ENCODE measurements around the gene WDR46.

Gene WDR46, protein sequence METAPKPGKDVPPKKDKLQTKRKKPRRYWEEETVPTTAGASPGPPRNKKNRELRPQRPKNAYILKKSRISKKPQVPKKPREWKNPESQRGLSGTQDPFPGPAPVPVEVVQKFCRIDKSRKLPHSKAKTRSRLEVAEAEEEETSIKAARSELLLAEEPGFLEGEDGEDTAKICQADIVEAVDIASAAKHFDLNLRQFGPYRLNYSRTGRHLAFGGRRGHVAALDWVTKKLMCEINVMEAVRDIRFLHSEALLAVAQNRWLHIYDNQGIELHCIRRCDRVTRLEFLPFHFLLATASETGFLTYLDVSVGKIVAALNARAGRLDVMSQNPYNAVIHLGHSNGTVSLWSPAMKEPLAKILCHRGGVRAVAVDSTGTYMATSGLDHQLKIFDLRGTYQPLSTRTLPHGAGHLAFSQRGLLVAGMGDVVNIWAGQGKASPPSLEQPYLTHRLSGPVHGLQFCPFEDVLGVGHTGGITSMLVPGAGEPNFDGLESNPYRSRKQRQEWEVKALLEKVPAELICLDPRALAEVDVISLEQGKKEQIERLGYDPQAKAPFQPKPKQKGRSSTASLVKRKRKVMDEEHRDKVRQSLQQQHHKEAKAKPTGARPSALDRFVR
- total RNA-seq: 48.8 to 67.1 reads per million in 2 donors

DNA sequence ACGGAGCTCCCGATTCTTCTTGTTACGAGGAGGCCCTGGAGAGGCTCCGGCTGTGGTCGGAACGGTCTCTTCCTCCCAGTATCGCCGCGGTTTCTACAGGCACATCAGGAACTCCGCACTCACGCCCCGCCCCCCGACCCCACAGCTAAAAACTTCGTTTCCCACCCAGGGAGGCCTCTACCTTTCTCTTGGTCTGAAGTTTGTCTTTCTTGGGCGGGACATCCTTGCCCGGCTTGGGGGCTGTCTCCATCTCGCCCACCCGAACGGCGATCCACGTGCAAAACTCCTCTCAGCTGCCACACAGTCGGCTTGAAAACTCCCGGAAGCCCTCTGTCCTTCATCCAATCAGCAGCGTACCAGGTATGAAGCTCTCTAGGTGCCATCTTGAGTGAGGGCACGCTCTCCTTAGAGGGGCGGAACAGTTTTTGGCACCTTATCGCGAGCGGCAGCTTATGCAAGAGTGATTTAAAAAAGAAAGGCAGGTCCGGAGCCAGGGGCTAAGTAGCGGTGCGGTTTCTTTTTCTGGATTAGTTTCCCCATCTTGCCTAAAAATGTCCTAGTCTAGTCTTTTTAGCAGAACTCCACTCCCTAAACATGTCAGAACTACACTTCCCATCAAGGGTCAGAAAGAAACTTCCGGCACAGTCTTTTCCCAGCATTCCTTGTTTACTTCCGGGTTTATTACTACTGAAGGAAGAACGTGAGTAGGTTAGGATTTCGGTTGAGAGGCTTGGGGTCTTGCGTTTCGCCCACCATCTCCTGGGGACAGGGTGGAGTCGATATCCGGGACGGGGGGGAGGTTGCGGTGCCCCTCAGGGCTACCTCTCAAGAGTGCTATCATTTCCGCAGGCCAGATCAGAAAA is at the start of gene WDR46, which contains the start of gene PFDN6:
TSS of gene WDR46 (minus strand) at position 319 of the 863 bp plus-strand sequence. CDS start at position 250, 69 bp downstream.
TSS of gene PFDN6 (plus strand) at position 681 of the 863 bp plus-strand sequence. CDS start 256 bp downstream, outside the sequence.
- DNase-seq: no peak

DNA sequence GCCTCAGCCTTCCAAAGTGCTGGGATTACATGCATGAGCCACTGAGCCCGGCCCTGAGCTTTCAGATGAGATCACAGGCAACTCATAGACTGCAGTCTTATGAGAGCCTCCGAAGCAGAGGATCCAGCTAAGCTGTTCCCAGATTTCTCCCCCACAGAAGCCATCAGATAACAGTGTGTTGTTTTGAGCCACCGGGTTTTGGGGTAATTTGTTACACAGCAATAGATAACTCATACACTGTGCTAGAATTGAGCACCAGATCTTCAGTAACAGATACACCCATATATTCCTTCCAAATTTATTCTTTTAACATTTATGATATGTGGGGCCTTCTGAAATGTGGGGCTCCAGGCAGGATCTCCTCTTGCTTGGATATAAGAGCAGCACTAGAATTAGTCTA is 47.5 kb upstream of the WDR46 start:
- no peak for DNase-seq

DNA sequence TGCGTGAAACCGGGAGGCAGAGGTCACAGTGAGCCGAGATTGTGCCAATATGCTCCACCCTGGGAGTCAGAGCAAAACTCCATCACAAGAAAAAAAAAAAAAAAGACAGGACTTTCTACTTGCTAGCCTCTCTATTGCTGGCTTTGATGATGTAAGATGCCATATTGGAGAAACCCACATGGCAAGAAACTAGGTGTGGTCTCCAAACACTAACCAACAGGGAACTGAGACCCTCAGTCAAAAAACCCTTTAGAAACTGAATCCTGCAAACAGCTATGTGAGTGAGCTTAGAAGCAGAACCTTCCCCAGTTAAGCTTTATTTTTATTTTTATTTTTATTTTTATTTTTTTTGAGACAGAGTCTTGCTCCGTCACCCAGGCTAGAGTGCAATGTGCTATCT is 46.9 kb upstream of the WDR46 start:
- DNase-seq: no peak

- DNase-seq: no peak
These were observed 44.6 kb upstream of the WDR46 start for GRCh38 chr6:33333666-33334065.

GRCh38 chr6:33330736-33331135 is 41.7 kb upstream of the WDR46 start:
- DNase-seq: no peak

DNA sequence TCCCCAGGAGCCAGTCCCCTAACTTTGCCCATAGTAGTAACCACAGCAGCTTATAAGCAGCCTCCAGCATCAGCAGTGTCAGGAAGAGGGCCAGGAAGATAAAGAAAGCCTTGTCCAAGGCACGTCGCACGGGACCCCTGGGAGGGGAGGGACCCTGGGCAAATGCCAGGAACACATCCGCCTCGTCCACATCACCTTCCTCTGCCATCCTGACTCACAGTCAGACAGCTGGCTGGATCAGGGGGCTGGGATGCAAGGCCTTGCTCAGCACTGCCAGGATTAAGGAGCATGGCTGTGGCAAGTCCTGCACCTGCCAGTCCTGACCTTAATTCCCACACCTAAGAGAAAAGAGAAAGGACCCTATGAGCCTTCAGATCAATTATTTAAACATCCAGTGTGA is 40.0 kb upstream of the WDR46 start:
- DNase-seq: no peak

- DNase-seq: no peak
These were observed 35.1 kb upstream of the WDR46 start for GRCh38 chr6:33324125-33324524.

- no peak for DNase-seq
These were observed 34.5 kb upstream of the WDR46 start for GRCh38 chr6:33323623-33323948.

GRCh38 chr6:33321227-33321626 is 32.2 kb upstream of the WDR46 start:
- DNase-seq: no peak

DNA sequence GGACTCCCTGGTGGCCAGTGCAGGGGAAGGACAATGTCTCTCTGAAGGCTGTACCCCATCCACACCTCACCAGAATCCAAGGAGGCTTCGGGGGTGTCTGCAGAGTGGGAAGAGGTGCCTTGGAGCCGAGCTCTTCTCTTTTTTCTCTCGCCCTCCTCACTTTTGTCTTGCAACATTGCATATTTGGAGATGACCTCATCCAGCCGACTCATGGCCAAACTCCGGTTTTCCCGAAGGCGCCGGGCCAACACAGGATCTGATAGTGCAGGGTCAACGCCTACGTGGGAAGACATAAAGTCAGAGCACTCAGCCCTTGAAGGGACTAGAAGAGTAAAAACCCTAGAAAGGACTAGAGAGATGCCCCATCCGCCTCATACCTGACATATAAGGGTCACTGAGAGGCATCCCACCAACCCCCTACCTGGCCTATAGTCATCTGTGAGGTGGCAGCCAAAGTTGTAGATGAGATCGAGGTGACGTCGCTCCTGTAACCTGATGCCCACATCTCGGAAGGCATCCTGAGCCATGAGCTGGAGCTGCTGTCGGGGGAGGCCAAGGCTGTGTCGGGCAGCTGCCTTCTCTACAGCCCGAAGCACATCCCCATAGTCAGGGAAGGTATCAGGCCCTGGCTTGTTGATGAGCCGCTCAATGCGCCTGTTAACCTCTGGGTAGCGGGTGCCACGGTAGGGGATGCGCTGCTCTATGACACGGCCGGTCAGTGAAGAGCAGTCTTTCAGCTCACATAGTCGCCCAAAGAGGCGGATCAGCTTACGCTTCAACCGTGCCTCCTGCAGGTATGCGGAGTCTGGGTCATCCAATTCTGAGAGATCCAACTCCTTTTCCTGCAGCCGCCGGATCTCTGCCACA is 31.5 kb upstream of the WDR46 start:
- DNase-seq: no peak

- DNase-seq: no peak
These were observed 30.9 kb upstream of the WDR46 start for GRCh38 chr6:33319939-33320314.

GRCh38 chr6:33318426-33319073 is 29.5 kb upstream of the WDR46 start:
- DNase-seq: no peak

DNA sequence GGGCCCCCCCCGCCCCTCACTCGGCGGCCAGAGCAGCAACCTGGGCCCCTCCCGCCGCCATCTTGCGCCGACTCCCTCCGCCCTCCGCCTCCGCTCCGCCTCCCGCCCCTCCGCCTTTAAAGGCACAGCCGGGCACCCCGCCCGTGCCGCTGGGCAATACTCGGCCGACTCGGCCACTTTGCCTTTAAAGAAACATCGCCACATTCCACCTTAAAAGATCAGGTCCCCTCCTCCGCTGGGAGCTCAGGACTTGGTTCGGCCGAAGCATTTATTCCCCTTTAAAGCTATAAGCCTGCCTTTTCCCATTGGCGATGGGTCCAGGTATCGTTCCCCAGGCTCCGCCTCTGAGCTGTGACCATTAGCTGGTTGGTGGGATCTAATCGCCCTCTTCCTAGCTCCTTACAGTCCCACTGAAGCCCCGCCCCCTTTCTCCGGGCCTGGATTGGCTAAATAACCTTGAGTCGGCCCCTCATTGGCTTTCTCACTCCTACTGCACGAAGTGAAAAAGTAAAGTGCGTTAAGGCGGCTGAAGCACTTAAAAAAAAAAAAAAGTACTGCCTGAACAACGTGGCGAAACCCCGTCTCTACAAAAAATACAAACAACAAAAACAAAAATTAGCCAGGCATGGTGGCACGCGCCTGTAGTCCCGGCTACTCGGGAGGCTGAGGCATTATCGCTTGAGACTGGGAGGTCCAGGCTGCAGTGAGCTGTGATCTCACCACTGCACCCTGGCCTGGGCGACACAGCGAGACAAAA is 28.8 kb upstream of the WDR46 start, which contains the start of gene ZBTB22:
TSS of gene ZBTB22 (minus strand) at position 76 of the 757 bp plus-strand sequence. CDS start 828 bp downstream, outside the sequence.
- peak; percentile 84 for DNase-seq

DNA sequence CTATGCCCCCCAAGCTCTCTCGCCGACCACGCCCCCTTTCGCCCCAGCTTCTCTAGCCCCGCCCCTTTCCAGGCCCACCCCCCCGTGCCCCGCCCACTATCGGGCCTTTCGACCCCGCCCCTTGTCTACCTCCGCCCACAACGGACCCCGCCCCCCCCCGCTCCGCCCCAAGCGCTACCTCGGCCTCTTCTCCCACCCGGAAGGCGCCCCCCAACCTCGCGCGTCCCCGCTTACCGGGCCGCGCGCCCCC is 28.3 kb upstream of the WDR46 start:
- DNase-seq: no peak

- DNase-seq: no peak
These were observed 27.8 kb upstream of the WDR46 start for GRCh38 chr6:33316603-33317418.

- no peak for DNase-seq
These were observed 27.0 kb upstream of the WDR46 start for GRCh38 chr6:33315793-33316602.

GRCh38 chr6:33314943-33315792 is 26.1 kb upstream of the WDR46 start:
- no peak for DNase-seq

DNA sequence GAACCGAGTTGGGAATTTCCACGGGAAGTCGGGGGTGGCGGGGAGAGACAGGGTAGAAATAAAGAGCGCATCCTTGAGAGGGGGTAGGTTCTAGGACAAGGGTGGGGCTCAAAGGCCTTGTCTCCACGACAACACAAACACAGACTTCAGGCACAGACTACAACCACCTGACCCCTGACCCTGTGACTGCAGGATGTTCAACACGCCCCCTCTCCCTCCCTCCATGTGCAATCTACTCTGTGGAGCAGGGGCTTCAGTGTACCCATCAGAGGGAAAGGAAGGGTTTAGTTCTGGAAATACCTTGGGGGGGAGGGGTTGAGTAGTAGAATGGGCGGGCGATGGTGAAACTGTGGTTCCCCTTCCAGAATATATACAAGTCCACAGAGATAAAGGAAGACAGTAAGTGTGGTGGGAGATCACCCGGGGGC is 25.5 kb upstream of the WDR46 start:
- DNase-seq: no peak
